ENCODE data around the gene MYL4. TPM values are rescaled to one million over a fixed set of nuclear protein-coding genes. Genes with fewer than 3 reads are reported as not detected.
"Not testable (repeated sequence)": the region's sequence is repeated elsewhere in the genome, so short reads cannot be mapped to it uniquely, and the experiment has no call there.

The MYL4 gene
- polyA plus RNA-seq, 1 of the 3 experiments (the other 2 are of a cell fraction), result not detected

DNA sequence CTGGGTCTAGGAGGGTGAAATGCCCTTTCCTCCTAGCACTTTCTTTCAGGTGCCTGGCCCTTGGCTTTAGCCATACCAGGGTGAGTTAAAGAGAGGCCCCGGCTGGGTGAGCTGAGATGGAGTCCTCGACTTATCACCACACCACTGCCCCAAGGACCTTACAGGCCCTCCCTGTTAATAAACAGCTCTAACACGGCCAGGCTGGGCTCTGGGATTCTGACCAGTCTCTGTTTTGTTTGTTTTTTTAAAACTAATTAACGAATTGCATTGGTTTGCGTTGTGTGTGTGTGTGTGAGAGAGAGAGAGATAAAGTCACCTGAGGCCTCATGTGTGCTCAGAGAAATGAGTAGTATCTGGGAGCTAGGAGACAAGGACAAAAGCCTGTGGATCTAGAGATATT, 14.3 kb downstream of the MYL4 start:
- WGBS (ENCODE audit: low lambda C conversion rate), result 79% methylated on average over 5 of the region's 5 CpGs
- Histone ChIP-seq H3K9me3 (no peaks in the 10 kb centered on the region), H3K9me2 (no peaks in the 10 kb centered on the region), H3K9ac (no peak overlapping the region), H3K79me2 (ENCODE audit: insufficient read depth) (no peaks in the 10 kb centered on the region), H3K4me2 (no peak overlapping the region; the same call in 1 of the 2 replicates), H3K4me1 (ENCODE audit: control insufficient read depth in 1 of 2, insufficient read depth in 2 of 2, low read depth in 1 of 2, low read length in 1 of 2) (peaks cover 4 to 17% of the 10 kb centered on the region in 2 experiments; a peak in 2 of 4 replicates), H3K27me3 (ENCODE audit: insufficient read depth) (no peaks in the 10 kb centered on the region), H4K20me1 (ENCODE audit: insufficient read depth) (no peaks in the 10 kb centered on the region), H3K36me3 (replicated peaks in 1 of 2; ENCODE audit: control insufficient read depth in 1 of 2, insufficient read depth in 2 of 2, low read length in 1 of 2) (no peaks in the 10 kb centered on the region), H3F3A (replicated peaks; ENCODE audit: insufficient read depth) (peaks cover 15% of the 10 kb centered on the region), H2AFZ (ENCODE audit: low read depth) (peak overlapping the region; percentile 9; the same call in 1 of the 2 replicates), H3K4me3 (ENCODE audit: low read depth in 2 of 2, low read length in 1 of 2) (no peak overlapping the region), H3K27ac (ENCODE audit: low read depth in 2 of 2, low read length in 1 of 2) (no peak overlapping the region)
- ChIA-PET POLR2A (no interaction called here), CTCF (interaction anchor here (1.0 to 8.6 kb wide), 3 partner anchors 11 to 100 kb away, joined by 3 to 57 read pairs (median 4); partner anchors contain the start of gene EFCAB13)
- TF ChIP-seq EP300 (IDR thresholded peaks at IDR 0.05; ENCODE audit: borderline replicate concordance in 1 of 2, low read depth in 1 of 2, low read length in 1 of 2) (no peak), GABPA (IDR thresholded peaks at IDR 0.05; ENCODE audit: low read depth) (no peak), RCOR1 (IDR thresholded peaks at IDR 0.05; ENCODE audit: low read length) (no peak)
- no peak for DNase-seq

DNA sequence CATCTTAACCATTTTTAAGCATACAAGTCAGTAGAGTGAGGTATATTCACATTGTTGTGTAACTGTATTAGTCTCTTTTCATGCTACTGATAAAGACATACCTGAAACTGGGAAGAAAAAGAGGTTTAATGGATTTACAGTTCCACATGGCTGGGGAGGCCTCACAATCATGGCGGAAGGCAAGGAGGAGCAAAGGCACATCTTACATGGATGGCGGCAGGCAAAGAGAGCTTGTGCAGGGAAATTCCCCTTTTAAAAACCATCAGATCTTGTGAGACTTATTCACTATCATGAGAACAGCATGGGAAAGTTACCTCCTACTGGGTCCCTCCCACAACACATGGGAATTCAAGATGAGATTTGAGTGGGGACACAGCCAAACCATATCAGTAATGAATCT, 14.9 kb downstream of the MYL4 start:
- WGBS (ENCODE audit: low lambda C conversion rate), result 89% methylated on average over 2 of the region's 2 CpGs
- H3K36me3 ChIP-seq (replicated peaks in 1 of 2; ENCODE audit: control insufficient read depth in 1 of 2, insufficient read depth in 2 of 2, low read length in 1 of 2); H3K9ac ChIP-seq; DNase-seq; H3K4me3 ChIP-seq (ENCODE audit: low read depth in 2 of 2, low read length in 1 of 2); H3K9me3 ChIP-seq; H3K27ac ChIP-seq (ENCODE audit: low read depth in 2 of 2, low read length in 1 of 2); H3K4me2 ChIP-seq; POLR2A ChIA-PET; H4K20me1 ChIP-seq (ENCODE audit: insufficient read depth); H3K27me3 ChIP-seq (ENCODE audit: insufficient read depth); H2AFZ ChIP-seq (ENCODE audit: low read depth); H3K79me2 ChIP-seq (ENCODE audit: insufficient read depth); H3K9me2 ChIP-seq: not testable (repeated sequence)
- CTCF ChIA-PET, result interaction anchor here (1.0 to 8.6 kb wide), 3 partner anchors 11 to 99 kb away, joined by 3 to 57 read pairs (median 4); partner anchors contain the start of gene EFCAB13
- Histone ChIP-seq H3F3A (replicated peaks; ENCODE audit: insufficient read depth) (peaks cover 15% of the 10 kb centered on the region), H3K4me1 (ENCODE audit: control insufficient read depth in 1 of 2, insufficient read depth in 2 of 2, low read depth in 1 of 2, low read length in 1 of 2) (peaks cover 2 to 17% of the 10 kb centered on the region in 2 experiments; a peak in 2 of 4 replicates)

- no peak for DNase-seq
- Histone ChIP-seq H3K36me3 (replicated peaks in 1 of 2; ENCODE audit: control insufficient read depth in 1 of 2, insufficient read depth in 2 of 2, low read length in 1 of 2) (no peaks in the 10 kb centered on the region), H3K4me2 (peak overlapping the region; percentile 42), H2AFZ (ENCODE audit: low read depth) (peak overlapping the region; percentile 79), H3K4me1 (ENCODE audit: control insufficient read depth in 1 of 2, insufficient read depth in 2 of 2, low read depth in 1 of 2, low read length in 1 of 2) (peaks cover 3 to 17% of the 10 kb centered on the region in 2 experiments; a peak in 2 of 4 replicates), H4K20me1 (ENCODE audit: insufficient read depth) (no peaks in the 10 kb centered on the region), H3K27ac (ENCODE audit: low read depth in 2 of 2, low read length in 1 of 2) (peak overlapping the region; percentile 41 to 76; a peak in 3 of 4 replicates), H3K79me2 (ENCODE audit: insufficient read depth) (no peaks in the 10 kb centered on the region), H3K9me2 (no peaks in the 10 kb centered on the region), H3K9ac (peak overlapping the region; percentile 26; the same call in 1 of the 2 replicates), H3K9me3 (no peaks in the 10 kb centered on the region), H3F3A (replicated peaks; ENCODE audit: insufficient read depth) (peaks cover 15% of the 10 kb centered on the region), H3K27me3 (ENCODE audit: insufficient read depth) (no peaks in the 10 kb centered on the region), H3K4me3 (ENCODE audit: low read depth in 2 of 2, low read length in 1 of 2) (no peak overlapping the region)
- TF ChIP-seq, protein P1, sequence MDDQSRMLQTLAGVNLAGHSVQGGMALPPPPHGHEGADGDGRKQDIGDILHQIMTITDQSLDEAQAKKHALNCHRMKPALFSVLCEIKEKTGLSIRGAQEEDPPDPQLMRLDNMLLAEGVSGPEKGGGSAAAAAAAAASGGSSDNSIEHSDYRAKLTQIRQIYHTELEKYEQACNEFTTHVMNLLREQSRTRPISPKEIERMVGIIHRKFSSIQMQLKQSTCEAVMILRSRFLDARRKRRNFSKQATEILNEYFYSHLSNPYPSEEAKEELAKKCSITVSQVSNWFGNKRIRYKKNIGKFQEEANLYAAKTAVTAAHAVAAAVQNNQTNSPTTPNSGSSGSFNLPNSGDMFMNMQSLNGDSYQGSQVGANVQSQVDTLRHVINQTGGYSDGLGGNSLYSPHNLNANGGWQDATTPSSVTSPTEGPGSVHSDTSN (IDR thresholded peaks at IDR 0.05), result 0 out of 2 replicates have a peak, but pooled peaks have one; percentile 26
- no peak for TF ChIP-seq GATA2 (CRISPR knock-in tag; IDR thresholded peaks at IDR 0.05)
- POLR2A ChIA-PET, result no interaction called here
- 40% methylated on average over 1 of the region's 1 CpG for WGBS (ENCODE audit: low lambda C conversion rate)
- CTCF ChIA-PET, result interaction anchor here (1.0 to 8.6 kb wide), 4 partner anchors 17 to 91 kb away, joined by 3 to 57 read pairs (median 3); no protein-coding TSS in a partner anchor
Observed at GRCh38 chr17:47224966-47225365, 15.8 kb downstream of the MYL4 start.
